Omental fat pad (tissue), 4 donors: ENCODE data around the gene MZT2A. TPM values are rescaled to one million over a fixed set of nuclear protein-coding genes. Genes with fewer than 3 reads are reported as not detected.

ENCODE experiments used
- total RNA-seq, 4 donors: library from RNA; depleted of rRNA; stranded (reverse); fragments of >200 nt; gene quantifications; one replicate each; pipeline ENCODE4 v1.1.0, GENCODE V29; 2016

Gene MZT2A
- total RNA-seq, 4 donors from 2014 or later, result 21.8 to 39.7 (median 26.0) TPM

Other genes with a start within 250 kb of the MZT2A start
- gene RAB6D, start 128.2 kb downstream of the MZT2A start, total RNA-seq, result under 1 TPM in 1 of 4 donors, not detected in 3; 0.12 TPM
- not detected for gene TUBA3D, start 16.3 kb downstream of the MZT2A start, total RNA-seq
- 1 to 10 TPM; 1.7 to 7.4 (median 2.8) TPM for gene CCDC74A, start 35.5 kb upstream of the MZT2A start, total RNA-seq